Islet of Langerhans (tissue), 1 donor: ENCODE results near the gene FBXO5.

Source experiments
- FAIRE-seq: peaks from one replicate; lab custom pipeline; 2011; peaks lifted over from hg19 to GRCh38; lab: Jason Lieb, UNC

FBXO5 gene

GRCh38 chr6:152950240-152950639, 32.6 kb downstream of the FBXO5 start:
- FAIRE-seq: no peak

- peak; percentile 90 for FAIRE-seq
Observed at GRCh38 chr6:152948150-152948768, 34.6 kb downstream of the FBXO5 start.

- no peak for FAIRE-seq
Observed at GRCh38 chr6:152946995-152947394, 35.8 kb downstream of the FBXO5 start.

- no peak for FAIRE-seq
Observed at GRCh38 chr6:152946484-152946883, 36.4 kb downstream of the FBXO5 start.

GRCh38 chr6:152943260-152943897, 39.5 kb downstream of the FBXO5 start:
- FAIRE-seq: no peak

GRCh38 chr6:152942319-152942869, 40.4 kb downstream of the FBXO5 start:
- no peak for FAIRE-seq

GRCh38 chr6:152941746-152942145, 41.1 kb downstream of the FBXO5 start:
- FAIRE-seq: no peak

GRCh38 chr6:152932865-152933264, 50.0 kb downstream of the FBXO5 start:
- no peak for FAIRE-seq

GRCh38 chr6:152922706-152923105, 60.1 kb downstream of the FBXO5 start:
- FAIRE-seq: no peak
